ENCODE measurements around the gene BMAL1.

The BMAL1 gene

GRCh38 chr11:13260201-13260962 lies 17.2 kb upstream of the BMAL1 start:
- H3K27ac ChIP-seq = peak overlapping the region; percentile 99
- DNase-seq (ENCODE audit: low read depth, low spot score) = peak; percentile 73

GRCh38 chr11:13260963-13261588 lies 16.5 kb upstream of the BMAL1 start:
- DNase-seq (ENCODE audit: low read depth, low spot score) = no peak
- H3K27ac ChIP-seq = peak overlapping the region; percentile 99

- DNase-seq (ENCODE audit: low read depth, low spot score) = no peak
- peak overlapping the region; percentile 99 for H3K27ac ChIP-seq
Measured at GRCh38 chr11:13261591-13262061, 16.0 kb upstream of the BMAL1 start.

- no peak for DNase-seq (ENCODE audit: low read depth, low spot score)
- peak overlapping the region; percentile 99 for H3K27ac ChIP-seq
Measured at GRCh38 chr11:13262096-13262495, 15.5 kb upstream of the BMAL1 start.

GRCh38 chr11:13268791-13269190 lies 8.8 kb upstream of the BMAL1 start:
- H3K27ac ChIP-seq = peak overlapping the region; percentile 33
- DNase-seq (ENCODE audit: low read depth, low spot score) = no peak

GRCh38 chr11:13269775-13270174 lies 7.8 kb upstream of the BMAL1 start:
- H3K27ac ChIP-seq = peak overlapping the region; percentile 33
- DNase-seq (ENCODE audit: low read depth, low spot score) = no peak

- no peak overlapping the region for H3K27ac ChIP-seq
- DNase-seq (ENCODE audit: low read depth, low spot score) = no peak
Measured at GRCh38 chr11:13271060-13271693, 6.4 kb upstream of the BMAL1 start.

- DNase-seq (ENCODE audit: low read depth, low spot score) = no peak
- no peak overlapping the region for H3K27ac ChIP-seq
Measured at GRCh38 chr11:13276454-13276831, 1.1 kb upstream of the BMAL1 start.

GRCh38 chr11:13276832-13277767 lies 490 bp upstream of the BMAL1 start:
- peak overlapping the region; percentile 74 for H3K27ac ChIP-seq

GRCh38 chr11:13278609-13279486 lies 1.3 kb downstream of the BMAL1 start:
- no peak overlapping the region for H3K27ac ChIP-seq
- DNase-seq (ENCODE audit: low read depth, low spot score) = no peak

More at GRCh38 chr11:13276832-13277767, 490 bp upstream of the BMAL1 start:
- DNase-seq (ENCODE audit: low read depth, low spot score) = peak; percentile 94

GRCh38 chr11:13279487-13279834 lies 1.9 kb downstream of the BMAL1 start:
- DNase-seq (ENCODE audit: low read depth, low spot score) = no peak
- no peak overlapping the region for H3K27ac ChIP-seq

- DNase-seq (ENCODE audit: low read depth, low spot score) = no peak
- no peak overlapping the region for H3K27ac ChIP-seq
Measured at GRCh38 chr11:13280092-13280722, 2.6 kb downstream of the BMAL1 start.

GRCh38 chr11:13280777-13281176 lies 3.2 kb downstream of the BMAL1 start:
- no peak overlapping the region for H3K27ac ChIP-seq
- DNase-seq (ENCODE audit: low read depth, low spot score) = no peak

- H3K27ac ChIP-seq = no peak overlapping the region
- DNase-seq (ENCODE audit: low read depth, low spot score) = no peak
Measured at GRCh38 chr11:13283636-13284035, 6.0 kb downstream of the BMAL1 start.

GRCh38 chr11:13284776-13285588 lies 7.4 kb downstream of the BMAL1 start:
- H3K27ac ChIP-seq = no peak overlapping the region
- no peak for DNase-seq (ENCODE audit: low read depth, low spot score)

- no peak overlapping the region for H3K27ac ChIP-seq
- DNase-seq (ENCODE audit: low read depth, low spot score) = no peak
Measured at GRCh38 chr11:13286279-13286821, 8.8 kb downstream of the BMAL1 start.

GRCh38 chr11:13287036-13287435 lies 9.4 kb downstream of the BMAL1 start:
- DNase-seq (ENCODE audit: low read depth, low spot score) = no peak
- no peak overlapping the region for H3K27ac ChIP-seq

- DNase-seq (ENCODE audit: low read depth, low spot score) = no peak
- no peak overlapping the region for H3K27ac ChIP-seq
Measured at GRCh38 chr11:13287681-13288080, 10.1 kb downstream of the BMAL1 start.

Data from epithelial cell of prostate (primary cell).